Fibroblast of lung (primary cell): ENCODE measurements around the gene SLC13A3. TPM values are rescaled to one million over a fixed set of nuclear protein-coding genes. Genes with fewer than 3 reads are reported as not detected.

Source experiments
- DNase-seq, 2 donors: peaks; one replicate each; pipeline versions ENCODE4 v3.0.0 to v3.0.0-alpha.2; 2010; ENCODE audit warnings: low read depth in 2 of 2
- H2AFZ ChIP-seq: 2 replicates; pipeline ENCODE4 v1.5.1; 2012; ENCODE audit warnings: low read length, control low read depth, inconsistent platforms
- H3K27ac ChIP-seq: 2 replicates; pipeline ENCODE4 v1.5.1; 2011; ENCODE audit warnings: low read length, control low read depth; ENCODE audit not compliant: insufficient read depth
- H3K27me3 ChIP-seq: 2 replicates; pipeline ENCODE4 v1.5.1; 2011; ENCODE audit warnings: mild to moderate bottlenecking, low read length; ENCODE audit not compliant: control insufficient read depth, insufficient read depth
- H3K36me3 ChIP-seq: 2 replicates; pipeline ENCODE4 v1.5.1; 2011; ENCODE audit warnings: low read length; ENCODE audit not compliant: control insufficient read depth, insufficient read depth
- H3K4me1 ChIP-seq: 2 replicates; pipeline ENCODE4 v1.5.1; 2011; ENCODE audit warnings: low read length; ENCODE audit not compliant: control insufficient read depth, insufficient read depth; ENCODE audit errors: extremely low read depth
- H3K4me2 ChIP-seq: 2 replicates; pipeline ENCODE4 v1.5.1; 2011; ENCODE audit warnings: low read length, control low read depth; ENCODE audit not compliant: insufficient read depth; ENCODE audit errors: extremely low read depth
- H3K4me3 ChIP-seq, 4 experiments: fragments of 200-600 bp in 1 of 4; sonication (generic) in 1 of 4; replicated peaks in 1 of 4; 2 replicates each; pipeline ENCODE4 v1.5.1; 2011 to 2016; ENCODE audit warnings: low read length in 4 of 4, low read depth in 3 of 4, mild to moderate bottlenecking in 3 of 4, control low read depth in 2 of 4, inconsistent platforms in 1 of 4, mixed read lengths in 1 of 4; ENCODE audit not compliant: insufficient read depth in 1 of 4; ENCODE audit errors: control extremely low read depth in 1 of 4
- H3K79me2 ChIP-seq: 2 replicates; pipeline ENCODE4 v1.5.1; 2012; ENCODE audit warnings: mild to moderate bottlenecking, low read length, inconsistent platforms; ENCODE audit not compliant: control insufficient read depth, insufficient read depth
- H3K9ac ChIP-seq: 2 replicates; pipeline ENCODE4 v1.5.1; 2011; ENCODE audit warnings: mild to moderate bottlenecking, low read length, control low read depth; ENCODE audit not compliant: insufficient read depth
- H3K9me3 ChIP-seq: 2 replicates; pipeline ENCODE4 v1.5.1; 2012; ENCODE audit warnings: low read depth, low read length; ENCODE audit not compliant: control insufficient read depth, insufficient read depth
- H4K20me1 ChIP-seq: 2 replicates; pipeline ENCODE4 v1.5.1; 2011; ENCODE audit warnings: low read length; ENCODE audit not compliant: control insufficient read depth, insufficient read depth; ENCODE audit errors: extremely low read depth
- EZH2 ChIP-seq: IDR thresholded peaks from 2 replicates; pipeline ENCODE4 v1.5.1; 2012; ENCODE audit warnings: low read length, control low read depth, mild to moderate bottlenecking; ENCODE audit errors: missing control alignments
- polyA plus RNA-seq, 2 donors: library from polyadenylated mRNA; depleted of rRNA in 1 of 2; stranded (reverse) in 1 of 2; unstranded in 1 of 2; fragments of >200 nt; gene quantifications; 2 replicates each; pipeline ENCODE4 v1.2.1, GENCODE V29; 2011 to 2012; ENCODE audit warnings: missing spikeins in 1 of 2
- total RNA-seq: library from RNA; depleted of rRNA; stranded (reverse); fragments of >200 nt; gene quantifications from 2 replicates; pipeline ENCODE4 v1.2.1, GENCODE V29; 2014
- TF ChIP-seq, protein P1 (sequence below), 2 donors: IDR thresholded peaks in 1 of 2; conservative IDR thresholded peaks in 1 of 2; 1 replicate in 1 of 2; 2 replicates in 1 of 2; pipeline ENCODE4 v1.5.1; 2011 to 2012; ENCODE audit warnings: low read length in 2 of 2, control low read depth in 1 of 2, inconsistent platforms in 1 of 2, low read depth in 1 of 2, mild to moderate bottlenecking in 1 of 2

Gene SLC13A3
- total and polyA plus RNA-seq, 2 donors (not counting 1 experiment from before 2014, with no cell fraction given): 2.2 to 5.6 TPM

DNA sequence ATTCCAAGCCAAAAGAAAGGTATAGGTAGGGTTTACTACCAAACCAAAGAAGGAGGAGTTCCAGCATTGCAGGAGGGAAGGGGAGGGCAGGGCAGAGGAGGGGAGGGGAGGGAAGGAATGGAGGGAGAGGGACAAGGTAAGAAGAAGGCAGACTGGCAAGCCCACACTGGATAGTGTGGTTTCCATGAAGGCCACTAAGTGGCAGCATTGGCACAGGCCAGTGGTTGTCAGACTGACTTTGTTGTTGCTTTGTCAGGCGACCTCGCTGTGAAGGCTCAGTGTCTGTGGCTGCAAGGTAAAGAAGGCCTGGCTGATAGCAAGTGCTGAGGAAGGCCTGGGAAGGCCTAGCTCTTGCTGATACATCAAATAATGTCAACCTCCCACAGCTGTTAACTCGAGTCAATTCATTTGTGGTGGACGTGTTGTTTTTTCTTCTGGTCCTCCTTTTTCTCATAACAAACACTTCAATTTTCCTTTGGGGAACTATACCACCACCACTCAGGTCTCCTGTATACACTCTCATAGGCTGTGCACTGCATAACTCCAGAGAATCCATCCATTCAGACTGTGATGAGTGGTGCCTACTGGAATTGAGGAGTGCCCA, 130.2 kb downstream of the SLC13A3 start:
- H3K4me2 ChIP-seq: no peak overlapping the region
- H3K9ac ChIP-seq: no peak overlapping the region
- no peaks in the 10 kb centered on the region for H3K79me2 ChIP-seq
- no peaks in the 10 kb centered on the region for H3K36me3 ChIP-seq
- H3K4me1 ChIP-seq: no peaks in the 10 kb centered on the region
- no peak overlapping the region for H3K4me3 ChIP-seq
- H3K9me3 ChIP-seq: no peaks in the 10 kb centered on the region
- H4K20me1 ChIP-seq: no peaks in the 10 kb centered on the region
- no peak overlapping the region for H3K27ac ChIP-seq
- no peak for TF ChIP-seq EZH2
- TF ChIP-seq, protein P1, sequence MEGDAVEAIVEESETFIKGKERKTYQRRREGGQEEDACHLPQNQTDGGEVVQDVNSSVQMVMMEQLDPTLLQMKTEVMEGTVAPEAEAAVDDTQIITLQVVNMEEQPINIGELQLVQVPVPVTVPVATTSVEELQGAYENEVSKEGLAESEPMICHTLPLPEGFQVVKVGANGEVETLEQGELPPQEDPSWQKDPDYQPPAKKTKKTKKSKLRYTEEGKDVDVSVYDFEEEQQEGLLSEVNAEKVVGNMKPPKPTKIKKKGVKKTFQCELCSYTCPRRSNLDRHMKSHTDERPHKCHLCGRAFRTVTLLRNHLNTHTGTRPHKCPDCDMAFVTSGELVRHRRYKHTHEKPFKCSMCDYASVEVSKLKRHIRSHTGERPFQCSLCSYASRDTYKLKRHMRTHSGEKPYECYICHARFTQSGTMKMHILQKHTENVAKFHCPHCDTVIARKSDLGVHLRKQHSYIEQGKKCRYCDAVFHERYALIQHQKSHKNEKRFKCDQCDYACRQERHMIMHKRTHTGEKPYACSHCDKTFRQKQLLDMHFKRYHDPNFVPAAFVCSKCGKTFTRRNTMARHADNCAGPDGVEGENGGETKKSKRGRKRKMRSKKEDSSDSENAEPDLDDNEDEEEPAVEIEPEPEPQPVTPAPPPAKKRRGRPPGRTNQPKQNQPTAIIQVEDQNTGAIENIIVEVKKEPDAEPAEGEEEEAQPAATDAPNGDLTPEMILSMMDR (conservative IDR thresholded peaks at IDR 0.05 in 1 of 2, IDR thresholded peaks at IDR 0.05 in 1 of 2; ENCODE audit: low read depth in 1 of 2, low read length in 2 of 2): peak; percentile 57 to 76
- no peak overlapping the region for H2AFZ ChIP-seq
- peak; percentile 41 to 65 for DNase-seq
- no peaks in the 10 kb centered on the region for H3K27me3 ChIP-seq

- no peaks in the 10 kb centered on the region for H3K36me3 ChIP-seq
- H3K79me2 ChIP-seq: no peaks in the 10 kb centered on the region
- H3K4me3 ChIP-seq: no peak overlapping the region
- H3K4me1 ChIP-seq: no peaks in the 10 kb centered on the region
- H2AFZ ChIP-seq: no peak overlapping the region
- H3K9me3 ChIP-seq: no peaks in the 10 kb centered on the region
- H4K20me1 ChIP-seq: no peaks in the 10 kb centered on the region
- DNase-seq: no peak
- TF ChIP-seq EZH2: no peak
- TF ChIP-seq, protein P1 (conservative IDR thresholded peaks at IDR 0.05 in 1 of 2, IDR thresholded peaks at IDR 0.05 in 1 of 2; ENCODE audit: low read depth in 1 of 2, low read length in 2 of 2): no peak
- H3K27me3 ChIP-seq: no peaks in the 10 kb centered on the region
- H3K27ac ChIP-seq: no peak overlapping the region
- no peak overlapping the region for H3K9ac ChIP-seq
- no peak overlapping the region for H3K4me2 ChIP-seq
These were observed 130.7 kb downstream of the SLC13A3 start for GRCh38 chr20:46520540-46520939.

DNA sequence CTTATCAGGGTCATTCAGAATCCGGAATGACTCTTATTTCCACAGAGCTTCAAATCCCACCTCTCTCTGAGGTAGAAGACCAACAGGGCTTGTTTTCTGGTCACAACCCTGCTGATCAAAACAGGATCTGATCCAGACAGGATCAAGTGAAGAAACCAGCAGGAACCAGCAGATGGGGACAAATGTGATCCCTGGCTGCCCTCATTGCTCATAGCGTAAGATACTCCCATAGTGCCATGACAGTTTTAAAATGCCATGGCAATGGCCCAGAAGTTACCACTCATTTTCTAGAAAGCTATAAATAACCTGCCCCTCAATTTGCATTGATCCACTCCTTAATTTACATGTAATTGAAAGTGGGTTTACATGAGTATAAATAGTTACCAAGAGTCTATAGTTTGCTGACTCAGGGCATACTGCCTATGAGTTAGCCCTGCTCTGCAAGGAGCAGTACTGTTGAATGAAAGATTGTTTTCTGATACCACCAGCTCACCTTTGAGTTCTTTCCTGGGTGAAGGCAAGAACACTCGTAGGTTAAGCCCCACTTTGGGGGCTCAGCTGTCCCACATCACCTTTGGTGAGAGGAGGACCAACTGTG, 131.7 kb downstream of the SLC13A3 start:
- Histone ChIP-seq H4K20me1 (no peaks in the 10 kb centered on the region), H3K27ac (no peak overlapping the region), H3K36me3 (no peaks in the 10 kb centered on the region), H3K4me3 (no peak overlapping the region), H3K9me3 (no peaks in the 10 kb centered on the region), H3K79me2 (no peaks in the 10 kb centered on the region), H3K4me2 (no peak overlapping the region), H3K27me3 (no peaks in the 10 kb centered on the region), H3K4me1 (no peaks in the 10 kb centered on the region), H2AFZ (no peak overlapping the region), H3K9ac (no peak overlapping the region)
- no peak for TF ChIP-seq EZH2
- TF ChIP-seq, protein P1 (conservative IDR thresholded peaks at IDR 0.05 in 1 of 2, IDR thresholded peaks at IDR 0.05 in 1 of 2; ENCODE audit: low read depth in 1 of 2, low read length in 2 of 2): no peak
- DNase-seq: no peak
